HepG2 (cell line): ENCODE measurements around the gene CAPSL. TPM values are rescaled to one million over a fixed set of nuclear protein-coding genes. Genes with fewer than 3 reads are reported as not detected.

Source experiments
- ATAC-seq: fragments of 200-7000 bp; cut with Tn5 transposase; 3 replicates; pipeline ENCODE4 v1.9.1; 2020; ENCODE audit warnings: mild to moderate bottlenecking, moderate library complexity
- BruUV-seq: library from RNA; stranded (reverse); fragments of 400-500 nt; replicated peaks from 2 replicates; lab custom pipeline; 2021; lab: Mats Ljungman, UMichigan
- CTCF ChIA-PET: fragments of 300-600 bp; formaldehyde crosslinking; extraction: SDS; loops from one replicate; lab custom pipeline; 2021; ENCODE audit warnings: low total read pairs, inconsistent platforms, low intra/inter-chr PET ratio; lab: Yijun Ruan, JAX
- POLR2A ChIA-PET: fragments of 350-600 bp; sonication (Branson Sonifier 250); formaldehyde crosslinking; loops from one replicate; lab custom pipeline; 2020; ENCODE audit warnings: antibody characterized with exemption, inconsistent platforms; lab: Yijun Ruan, JAX
- DNase-seq: peaks from one replicate; pipeline ENCODE4 v3.0.0-alpha.2; 2015; ENCODE audit warnings: low spot score
- FAIRE-seq: peaks from 3 replicates; lab custom pipeline; 2011; peaks lifted over from hg19 to GRCh38; lab: Jason Lieb, UNC
- H2AFZ ChIP-seq: one replicate; pipeline ENCODE4 v1.6.1; 2011; ENCODE audit warnings: low read length, inconsistent platforms
- H3K27ac ChIP-seq: fragments of 300-600 bp; 3 replicates; pipeline ENCODE4 v1.8.0; 2011; ENCODE audit warnings: mixed run types, mild to moderate bottlenecking, mixed read lengths, low read length, inconsistent platforms; ENCODE audit not compliant: insufficient read depth; ENCODE audit errors: extremely low read length
- H3K27me3 ChIP-seq, 2 experiments: fragments of 200-600 bp in 1 of 2; 2 replicates in 1 of 2; 3 replicates in 1 of 2; pipeline versions ENCODE4 v1.6.0 to v1.8.0; 2011; ENCODE audit warnings: low read length in 2 of 2, mild to moderate bottlenecking in 2 of 2, moderate library complexity in 2 of 2, inconsistent platforms in 1 of 2; ENCODE audit not compliant: insufficient read depth in 2 of 2, control insufficient read depth in 1 of 2
- H3K36me3 ChIP-seq, 2 experiments: fragments of 200-600 bp in 1 of 2; replicated peaks in 1 of 2; 2 replicates in 1 of 2; 3 replicates in 1 of 2; pipeline versions ENCODE4 v1.5.1 to v1.8.0; 2011; ENCODE audit warnings: low read length in 2 of 2, inconsistent platforms in 1 of 2; ENCODE audit not compliant: insufficient read depth in 2 of 2, control insufficient read depth in 1 of 2
- H3K4me1 ChIP-seq: 2 replicates; pipeline ENCODE4 v1.5.1; 2012; ENCODE audit warnings: low read length, inconsistent platforms; ENCODE audit not compliant: insufficient read depth
- H3K4me2 ChIP-seq: 2 replicates; pipeline ENCODE4 v1.6.0; 2011; ENCODE audit warnings: low read depth, low read length, inconsistent platforms
- H3K4me3 ChIP-seq, 3 experiments: fragments of 200-600 bp in 1 of 3; sonication (generic), shearing (Covaris generic) in 1 of 3; replicated peaks in 1 of 3; 2 replicates each; pipeline ENCODE4 v1.5.1; 2011 to 2016; ENCODE audit warnings: low read length in 3 of 3, inconsistent platforms in 2 of 3, low read depth in 2 of 3, mild to moderate bottlenecking in 2 of 3, control low read depth in 1 of 3, mixed read lengths in 1 of 3; ENCODE audit not compliant: insufficient read depth in 1 of 3
- H3K79me2 ChIP-seq: one replicate; pipeline ENCODE4 v1.6.1; 2011; ENCODE audit warnings: low read length, inconsistent platforms; ENCODE audit not compliant: insufficient read depth
- H3K9ac ChIP-seq: 2 replicates; pipeline ENCODE4 v1.6.0; 2011; ENCODE audit warnings: mild to moderate bottlenecking, low read depth, low read length, inconsistent platforms; ENCODE audit not compliant: insufficient read depth
- H3K9me3 ChIP-seq: 2 replicates; pipeline ENCODE4 v1.5.1; 2012; ENCODE audit warnings: mild to moderate bottlenecking, low read length
- H4K20me1 ChIP-seq: 2 replicates; pipeline ENCODE4 v1.6.0; 2011; ENCODE audit warnings: inconsistent platforms, mild to moderate bottlenecking, low read length, moderate library complexity; ENCODE audit not compliant: insufficient read depth
- GZF1 ChIP-seq: sonication (generic); formaldehyde crosslinking; IDR thresholded peaks from 2 replicates; pipeline ENCODE4 v1.5.1; 2020; ENCODE audit warnings: mild to moderate bottlenecking, missing genetic modification reagents
- NBN ChIP-seq: fragments of 450-650 bp; conservative IDR thresholded peaks from 2 replicates; pipeline ENCODE4 v1.6.1; 2017
- NFE2L2 ChIP-seq: fragments of 150-350 bp; IDR thresholded peaks from 2 replicates; pipeline ENCODE4 v1.6.1; 2014; ENCODE audit warnings: low read length
- NRL ChIP-seq: sonication (generic); formaldehyde crosslinking; IDR thresholded peaks from 2 replicates; pipeline ENCODE4 v1.5.0; 2020; ENCODE audit warnings: missing genetic modification reagents, mild to moderate bottlenecking, moderate library complexity, borderline replicate concordance
- SNAPC2 ChIP-seq: sonication (generic); formaldehyde crosslinking; IDR thresholded peaks from 2 replicates; pipeline ENCODE4 v1.8.1; 2022; ENCODE audit warnings: mild to moderate bottlenecking, missing genetic modification reagents
- TFAP4 ChIP-seq: sonication (generic); IDR thresholded peaks from 2 replicates; pipeline ENCODE4 v1.6.1; 2016; ENCODE audit warnings: low read depth, borderline replicate concordance
- ZNF510 ChIP-seq: sonication (generic); formaldehyde crosslinking; IDR thresholded peaks from 2 replicates; pipeline ENCODE4 v1.4.0; 2020; ENCODE audit warnings: low read depth, mild to moderate bottlenecking, missing genetic modification reagents
- ZNF552 ChIP-seq: sonication (generic); formaldehyde crosslinking; IDR thresholded peaks from 2 replicates; pipeline ENCODE4 v1.9.0; 2022; ENCODE audit warnings: missing genetic modification reagents, mild to moderate bottlenecking, borderline replicate concordance
- ZNF710 ChIP-seq: sonication (generic); formaldehyde crosslinking; IDR thresholded peaks from 2 replicates; pipeline ENCODE4 v1.5.0; 2020; ENCODE audit warnings: mild to moderate bottlenecking, missing genetic modification reagents, borderline replicate concordance
- ZNF781 ChIP-seq: sonication (generic); formaldehyde crosslinking; IDR thresholded peaks from 2 replicates; pipeline ENCODE4 v1.5.1; 2020; ENCODE audit warnings: borderline replicate concordance, mild to moderate bottlenecking, missing genetic modification reagents; ENCODE audit errors: not compliant biosample characterization
- ZNF788 ChIP-seq: sonication (generic); formaldehyde crosslinking; IDR thresholded peaks from 2 replicates; pipeline ENCODE4 v1.5.0; 2020; ENCODE audit warnings: mild to moderate bottlenecking, missing genetic modification reagents, borderline replicate concordance
- WGBS: methylation state at CpG from one replicate; pipeline ENCODE4 v1.1.6; 2017; ENCODE audit warnings: low lambda C conversion rate; 5-methylcytosine and 5-hydroxymethylcytosine counted together
- in situ Hi-C: cut with HindIII; loops from 2 replicates; pipeline ENCODE4 v1.10.0; 2017; ENCODE audit warnings: low pct_unique_long_range_greater_than_20kb; ENCODE audit not compliant: extremely low pct_ligation_motif_present
- intact Hi-C: fragments of 100-400 bp; cut with micrococcal nuclease; formaldehyde crosslinking; loops from one replicate; pipeline ENCODE4 v1.10.0; 2022; ENCODE audit not compliant: unreplicated experiment
- polyA plus RNA-seq, 8 experiments: library from polyadenylated mRNA; depleted of rRNA in 3 of 8; stranded (reverse) in 7 of 8; unstranded in 1 of 8; fragments of >200 nt; fragmentation: Illumina TruSeq in 4 of 8; extraction: Trizol in 4 of 8; gene quantifications; 2 replicates each; pipeline versions ENCODE4 v1.2.1 to v1.2.3, GENCODE V29; 2011 to 2016; ENCODE audit warnings: low read depth in 4 of 8, missing spikeins in 1 of 8, mixed read lengths in 1 of 8; ENCODE audit not compliant: insufficient read depth in 1 of 8
- total RNA-seq, 5 experiments: library from RNA; depleted of rRNA; stranded (reverse); fragments of >200 nt; fragmentation: Illumina TruSeq; extraction: Trizol; gene quantifications; 2 replicates each; pipeline ENCODE4 v1.2.3, GENCODE V29; 2016; ENCODE audit warnings: low read depth in 1 of 5
- TF ChIP-seq, protein P1 (sequence below), 2 experiments: sonication (generic) in 1 of 2; formaldehyde crosslinking in 1 of 2; IDR thresholded peaks; 2 replicates each; pipeline versions ENCODE4 v1.4.0 to v1.6.1; 2016 to 2020; ENCODE audit warnings: borderline replicate concordance in 1 of 2, low read depth in 1 of 2, mild to moderate bottlenecking in 1 of 2, missing genetic modification reagents in 1 of 2

Gene CAPSL
- total and polyA plus RNA-seq, 2 of the 13 experiments (the other 11 are each of a cell fraction or from before 2014, with no cell fraction given): not detected

DNA sequence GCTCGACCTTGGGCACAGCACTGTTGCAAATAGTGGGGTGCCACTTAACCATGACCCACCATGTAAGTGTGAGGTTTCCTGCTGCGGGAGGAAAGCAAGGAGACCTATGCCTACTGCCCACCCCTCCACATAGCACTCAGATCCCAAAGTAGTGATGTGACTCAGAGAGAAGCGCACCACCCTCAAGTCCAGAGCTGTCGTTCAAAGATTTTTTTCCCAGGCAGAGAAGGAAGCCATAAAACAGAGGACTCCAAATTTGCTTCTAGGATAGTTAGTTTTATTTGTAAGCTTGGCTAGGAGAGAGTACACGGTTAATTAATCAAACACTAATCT is 33.4 kb upstream of the CAPSL start (continued):
- TF ChIP-seq ZNF710 (CRISPR knock-in tag) (no peak), NRL (no peak), ZNF510 (no peak), NFE2L2 (no peak)
- TF ChIP-seq, protein P1, sequence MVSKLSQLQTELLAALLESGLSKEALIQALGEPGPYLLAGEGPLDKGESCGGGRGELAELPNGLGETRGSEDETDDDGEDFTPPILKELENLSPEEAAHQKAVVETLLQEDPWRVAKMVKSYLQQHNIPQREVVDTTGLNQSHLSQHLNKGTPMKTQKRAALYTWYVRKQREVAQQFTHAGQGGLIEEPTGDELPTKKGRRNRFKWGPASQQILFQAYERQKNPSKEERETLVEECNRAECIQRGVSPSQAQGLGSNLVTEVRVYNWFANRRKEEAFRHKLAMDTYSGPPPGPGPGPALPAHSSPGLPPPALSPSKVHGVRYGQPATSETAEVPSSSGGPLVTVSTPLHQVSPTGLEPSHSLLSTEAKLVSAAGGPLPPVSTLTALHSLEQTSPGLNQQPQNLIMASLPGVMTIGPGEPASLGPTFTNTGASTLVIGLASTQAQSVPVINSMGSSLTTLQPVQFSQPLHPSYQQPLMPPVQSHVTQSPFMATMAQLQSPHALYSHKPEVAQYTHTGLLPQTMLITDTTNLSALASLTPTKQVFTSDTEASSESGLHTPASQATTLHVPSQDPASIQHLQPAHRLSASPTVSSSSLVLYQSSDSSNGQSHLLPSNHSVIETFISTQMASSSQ (IDR thresholded peaks at IDR 0.05; ENCODE audit: low read depth): no peak
- TF ChIP-seq, protein P1 (CRISPR knock-in tag; IDR thresholded peaks at IDR 0.05; ENCODE audit: borderline replicate concordance): no peak

DNA sequence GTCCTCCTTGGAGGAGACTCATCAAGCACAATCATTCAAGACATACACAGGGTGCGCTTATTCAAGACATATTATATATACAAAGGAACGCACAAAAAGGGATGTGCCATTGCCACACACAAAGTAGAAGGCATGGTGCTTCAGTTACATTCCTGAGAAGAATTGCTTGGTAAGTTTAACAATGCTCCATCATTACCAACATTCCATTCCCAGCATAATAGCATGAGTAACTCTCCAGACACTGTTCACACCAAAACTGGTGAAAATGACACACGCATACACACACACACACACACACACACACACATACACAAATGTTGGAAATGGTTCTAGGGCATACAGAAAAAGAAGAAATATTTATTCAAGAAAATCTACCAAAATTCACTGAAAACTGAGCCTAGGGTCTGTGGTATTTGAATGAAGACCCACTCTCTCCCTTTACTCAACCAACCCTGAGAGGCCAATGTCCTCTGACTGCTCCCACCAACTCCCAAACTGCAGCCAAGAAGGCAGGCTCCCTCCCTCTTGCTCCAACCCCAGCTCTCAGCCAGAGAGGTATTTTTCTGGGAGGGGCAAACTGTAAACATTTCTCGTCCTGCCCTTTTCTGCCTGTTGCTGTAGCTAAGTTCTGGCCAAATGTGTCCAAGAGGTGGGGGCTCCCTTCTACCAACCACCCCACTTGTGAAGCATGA is 32.9 kb upstream of the CAPSL start:
- no peaks in the 10 kb centered on the region for H3K36me3 ChIP-seq
- no peak overlapping the region for H3K4me2 ChIP-seq
- no peak for TF ChIP-seq NBN
- no peak for TF ChIP-seq TFAP4
- no peak for TF ChIP-seq SNAPC2 (CRISPR knock-in tag)
- TF ChIP-seq ZNF552: no peak
- TF ChIP-seq GZF1 (CRISPR knock-in tag): no peak
- TF ChIP-seq ZNF781 (CRISPR knock-in tag): no peak
- TF ChIP-seq ZNF788 (CRISPR knock-in tag): no peak
- no peak for ATAC-seq
- CTCF ChIA-PET: no interaction called here
- H4K20me1 ChIP-seq: no peaks in the 10 kb centered on the region
- no peak overlapping the region for H2AFZ ChIP-seq
- no peak overlapping the region for H3K27ac ChIP-seq
- POLR2A ChIA-PET: no interaction called here
- 30% methylated on average over 4 of the region's 4 CpGs for WGBS
- no peaks in the 10 kb centered on the region for H3K4me1 ChIP-seq
- no peaks in the 10 kb centered on the region for H3K27me3 ChIP-seq
- in situ Hi-C loops (no loop called here), intact Hi-C loops (no loop called here)
- H3K4me3 ChIP-seq: no peak overlapping the region
- no peaks in the 10 kb centered on the region for H3K9me3 ChIP-seq
- BruUV-seq: no TSS peak
- FAIRE-seq: no peak
- no peak for DNase-seq
- H3K79me2 ChIP-seq: no peaks in the 10 kb centered on the region
- H3K9ac ChIP-seq: no peak overlapping the region
